Suppressor macrophage (primary cell): ENCODE results near the gene HBS1L.

Experiments
- DNase-seq, 4 experiments: peaks; one replicate each; pipeline ENCODE4 v3.0.0-alpha.2; 2020 to 2022

The HBS1L gene

GRCh38 chr6:134948142-134948541 lies 106.5 kb downstream of the HBS1L start:
- no peak for DNase-seq

GRCh38 chr6:134945045-134945444 lies 109.6 kb downstream of the HBS1L start:
- DNase-seq, result no peak

- DNase-seq, result no peak
Observed at GRCh38 chr6:134943522-134944111, 111.0 kb downstream of the HBS1L start.

GRCh38 chr6:134938896-134939295 lies 115.7 kb downstream of the HBS1L start:
- peak; percentile 20 to 57 (median 50) for DNase-seq

GRCh38 chr6:134937426-134937825 lies 117.2 kb downstream of the HBS1L start:
- no peak for DNase-seq

GRCh38 chr6:134936931-134937330 lies 117.7 kb downstream of the HBS1L start:
- DNase-seq, result no peak

GRCh38 chr6:134936476-134936875 lies 118.1 kb downstream of the HBS1L start:
- no peak for DNase-seq

- no peak for DNase-seq
Observed at GRCh38 chr6:134934793-134935485, 119.7 kb downstream of the HBS1L start.

GRCh38 chr6:134932535-134933470 lies 121.8 kb downstream of the HBS1L start:
- DNase-seq, result no peak

- DNase-seq, result no peak
Observed at GRCh38 chr6:134932098-134932497, 122.5 kb downstream of the HBS1L start.

GRCh38 chr6:134930463-134930862 lies 124.2 kb downstream of the HBS1L start:
- no peak for DNase-seq

GRCh38 chr6:134928151-134928900 lies 126.3 kb downstream of the HBS1L start:
- DNase-seq, result no peak

- DNase-seq, result no peak
Observed at GRCh38 chr6:134925800-134926199, 128.8 kb downstream of the HBS1L start.

- DNase-seq, result no peak
Observed at GRCh38 chr6:134921721-134922261, 132.8 kb downstream of the HBS1L start.

- no peak for DNase-seq
Observed at GRCh38 chr6:134921276-134921675, 133.3 kb downstream of the HBS1L start.

GRCh38 chr6:134920422-134920821 lies 134.2 kb downstream of the HBS1L start:
- DNase-seq, result no peak

GRCh38 chr6:134918418-134918961 lies 136.1 kb downstream of the HBS1L start:
- DNase-seq, result no peak

- DNase-seq, result no peak
Observed at GRCh38 chr6:134911547-134911946, 143.1 kb downstream of the HBS1L start.

- no peak for DNase-seq
Observed at GRCh38 chr6:134910593-134910935, 144.1 kb downstream of the HBS1L start.
